Measurements from ENCODE around the gene NUFIP1. TPM values are rescaled to one million over a fixed set of nuclear protein-coding genes. Genes with fewer than 3 reads are reported as not detected.
"Not testable (repeated sequence)": the region's sequence is repeated elsewhere in the genome, so short reads cannot be mapped to it uniquely, and the experiment has no call there.

NUFIP1 gene
- total and polyA plus RNA-seq, 2 experiments from 2014 or later: 7.7 to 23.9 TPM

- TF ChIP-seq STAT1 (IDR thresholded peaks at IDR 0.05; ENCODE audit: unreplicated experiment) (no peak), POLR2AphosphoS5 (IDR thresholded peaks at IDR 0.05; ENCODE audit: low read depth) (no peak), REST (IDR thresholded peaks at IDR 0.05; ENCODE audit: unreplicated experiment) (no peak), ZNF331 (CRISPR knock-in tag; IDR thresholded peaks at IDR 0.05; ENCODE audit: low read depth) (no peak), CTCF (conservative IDR thresholded peaks at IDR 0.05; ENCODE audit: low read depth in 2 of 2) (no peak)
Observed at GRCh38 chr13:44951184-44951583, 38.1 kb downstream of the NUFIP1 start (continued).

GRCh38 chr13:44943411-44943810 is 45.9 kb downstream of the NUFIP1 start:
- H4K20me1 ChIP-seq (replicated peaks; ENCODE audit: insufficient read depth); H3K27ac Mint-ChIP-seq; H3K4me2 ChIP-seq; H3K9me3 Mint-ChIP-seq; H3K9me2 ChIP-seq (ENCODE audit: insufficient read depth); DNase-seq (ENCODE audit: low spot score); H3K79me2 ChIP-seq (replicated peaks; ENCODE audit: insufficient read depth); H3K4me3 Mint-ChIP-seq; H3K4me3 ChIP-seq; ATAC-seq; H3K4me1 Mint-ChIP-seq; H3K36me3 ChIP-seq (ENCODE audit: insufficient read depth); H3F3A ChIP-seq (replicated peaks; ENCODE audit: low read depth); H3K27me3 ChIP-seq (ENCODE audit: insufficient read depth); H3K27ac ChIP-seq (ENCODE audit: low read depth); H3K4me1 ChIP-seq (ENCODE audit: insufficient read depth); H2AFZ ChIP-seq; H3K27me3 Mint-ChIP-seq (ENCODE audit: insufficient read depth, low read depth, poor library complexity): not testable (repeated sequence)
- H3K36me3 Mint-ChIP-seq (ENCODE audit: low read depth): peaks cover 19% of the 10 kb centered on the region; the same call in 2 of the 3 replicates

GRCh38 chr13:44938854-44939253 is 50.4 kb downstream of the NUFIP1 start:
- no peaks in the 10 kb centered on the region for H3K9me2 ChIP-seq (ENCODE audit: insufficient read depth)
- H3K27ac ChIP-seq (ENCODE audit: low read depth): no peak overlapping the region
- Mint-ChIP-seq H3K27ac (no peak overlapping the region), H3K4me1 (peaks cover 5% of the 10 kb centered on the region; the same call in 2 of the 3 replicates), H3K27me3 (ENCODE audit: insufficient read depth, low read depth, poor library complexity) (peaks cover 4% of the 10 kb centered on the region), H3K36me3 (ENCODE audit: low read depth) (peaks cover 26% of the 10 kb centered on the region; the same call in 2 of the 3 replicates), H3K4me3 (no peak overlapping the region), H3K9me3 (peaks cover 6% of the 10 kb centered on the region)
- ATAC-seq (no peak), DNase-seq (ENCODE audit: low spot score) (no peak)
- no peaks in the 10 kb centered on the region for H3K79me2 ChIP-seq (replicated peaks; ENCODE audit: insufficient read depth)
- H3K4me2 ChIP-seq: no peak overlapping the region
- no peak overlapping the region for H2AFZ ChIP-seq
- H3K4me1 ChIP-seq (ENCODE audit: insufficient read depth): no peaks in the 10 kb centered on the region
- no peaks in the 10 kb centered on the region for H3K27me3 ChIP-seq (ENCODE audit: insufficient read depth)
- no peaks in the 10 kb centered on the region; the same call in 1 of the 2 replicates for H4K20me1 ChIP-seq (replicated peaks; ENCODE audit: insufficient read depth)
- H3K4me3 ChIP-seq: no peak overlapping the region
- peaks cover 10% of the 10 kb centered on the region for H3K36me3 ChIP-seq (ENCODE audit: insufficient read depth)
- no peaks in the 10 kb centered on the region for H3F3A ChIP-seq (replicated peaks; ENCODE audit: low read depth)
- no peak for TF ChIP-seq JUNB (IDR thresholded peaks at IDR 0.05; ENCODE audit: unreplicated experiment)
- TF ChIP-seq CTCF (conservative IDR thresholded peaks at IDR 0.05; ENCODE audit: low read depth in 2 of 2): no peak
